Lung (tissue), 12 donors: ENCODE results near the gene FHAD1. TPM values are rescaled to one million over a fixed set of nuclear protein-coding genes. Genes with fewer than 3 reads are reported as not detected.

ENCODE experiments used
- ATAC-seq: fragments of 200-7000 bp; cut with Tn5 transposase; one replicate; pipeline ENCODE4 v1.9.1; 2020; ENCODE audit warnings: moderate number of reproducible peaks; ENCODE audit not compliant: insufficient read depth, low FRiP score
- DNase-seq, 3 donors: peaks; one replicate each; pipeline ENCODE4 v3.0.0-alpha.2; 2013 to 2017
- H3K27ac ChIP-seq, 2 donors: one replicate each; pipeline ENCODE4 v1.5.1; 2013; ENCODE audit warnings: mild to moderate bottlenecking in 2 of 2, moderate library complexity in 2 of 2, control low read depth in 1 of 2, inconsistent platforms in 1 of 2, low read depth in 1 of 2, low read length in 1 of 2
- H3K27me3 ChIP-seq, 3 donors: one replicate each; pipeline ENCODE4 v1.5.1; 2013; ENCODE audit warnings: low read length in 2 of 3; ENCODE audit not compliant: control insufficient read depth in 3 of 3, insufficient read depth in 3 of 3
- H3K36me3 ChIP-seq, 4 donors: one replicate each; pipeline ENCODE4 v1.5.1; 2013; ENCODE audit warnings: low read length in 4 of 4, mild to moderate bottlenecking in 1 of 4, moderate library complexity in 1 of 4; ENCODE audit not compliant: control insufficient read depth in 4 of 4, insufficient read depth in 4 of 4
- H3K4me1 ChIP-seq, 5 donors: one replicate each; pipeline ENCODE4 v1.5.1; 2013; ENCODE audit warnings: low read length in 5 of 5, mild to moderate bottlenecking in 2 of 5, moderate library complexity in 1 of 5; ENCODE audit not compliant: control insufficient read depth in 5 of 5, insufficient read depth in 5 of 5
- H3K4me3 ChIP-seq: one replicate; pipeline ENCODE4 v1.5.1; 2013; ENCODE audit warnings: mild to moderate bottlenecking, control low read depth, moderate library complexity
- H3K9ac ChIP-seq, 2 donors: one replicate each; pipeline ENCODE4 v1.5.1; 2013; ENCODE audit warnings: low read length in 2 of 2, control low read depth in 1 of 2; ENCODE audit not compliant: insufficient read depth in 1 of 2
- H3K9me3 ChIP-seq, 4 donors: one replicate each; pipeline ENCODE4 v1.5.1; 2013; ENCODE audit warnings: low read length in 3 of 4, mild to moderate bottlenecking in 1 of 4, moderate library complexity in 1 of 4; ENCODE audit not compliant: control insufficient read depth in 4 of 4, insufficient read depth in 3 of 4
- WGBS, 2 donors: extraction: QIAGEN DNeasy Blood & Tissue Kit; methylation state at CpG; one replicate each; pipeline ENCODE4 v1.1.7; 2013; 5-methylcytosine and 5-hydroxymethylcytosine counted together
- polyA plus RNA-seq, 2 donors: library from polyadenylated mRNA; stranded (reverse); fragments of 200-250 nt; gene quantifications; one replicate each; pipeline ENCODE4 v1.2.1, GENCODE V29; 2013
- total RNA-seq, 2 donors: library from RNA; depleted of rRNA in 1 of 2; stranded (reverse); fragments of >200 nt in 1 of 2; gene quantifications; one replicate each; pipeline ENCODE4 v1.2.1, GENCODE V29; 2014 to 2021
- TF ChIP-seq, protein P1 (sequence below): IDR thresholded peaks from 2 replicates; pipeline ENCODE4 v1.5.1; 2012; ENCODE audit warnings: mild to moderate bottlenecking; ENCODE audit errors: control extremely low read depth, extremely low read depth
- donor health status: control.
- donor health status: control.
- donor health status: Bipolar disorder and iron deficiency.
- donor health status: healthy.
- donor health status: DM: yes; HTN: yes; CAD: no.

Gene FHAD1
- total and polyA plus RNA-seq, 4 donors, result 4.4 to 25.9 (median 9.2) TPM

DNA sequence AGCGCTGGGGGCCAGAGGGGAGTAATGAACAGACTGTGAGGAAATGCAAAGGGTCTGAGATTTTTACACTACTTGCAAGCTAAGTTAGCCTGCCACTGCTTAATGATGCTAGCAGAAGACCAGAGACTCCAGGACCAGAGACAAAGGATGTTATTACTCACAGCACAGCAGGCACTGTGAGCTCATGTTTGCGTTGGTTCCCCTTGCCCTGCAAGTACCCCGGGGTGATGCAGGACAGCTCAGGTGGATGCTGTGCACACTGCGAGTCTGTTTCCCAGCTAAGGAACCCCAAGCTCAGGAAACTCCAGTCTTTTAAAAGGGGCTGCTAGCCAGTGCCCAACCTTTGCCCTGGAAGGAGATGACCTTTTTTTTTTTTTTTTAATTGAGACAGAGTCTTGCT, 1.2 kb downstream of the FHAD1 start:
- 91 to 92% methylated on average over 4 of the region's 4 CpGs for WGBS, 2 donors
- Histone ChIP-seq H3K27ac (no peak overlapping the region), H3K4me1 (peaks cover 0 to 28% (median 6%) of the 10 kb centered on the region in 5 donors)

GRCh38 chr1:15249081-15249480, 2.1 kb downstream of the FHAD1 start:
- H3K27me3 ChIP-seq, result peaks cover 0 to 2% (median 0%) of the 10 kb centered on the region in 3 donors
- no peak overlapping the region for H3K4me3 ChIP-seq
- TF ChIP-seq, protein P1, sequence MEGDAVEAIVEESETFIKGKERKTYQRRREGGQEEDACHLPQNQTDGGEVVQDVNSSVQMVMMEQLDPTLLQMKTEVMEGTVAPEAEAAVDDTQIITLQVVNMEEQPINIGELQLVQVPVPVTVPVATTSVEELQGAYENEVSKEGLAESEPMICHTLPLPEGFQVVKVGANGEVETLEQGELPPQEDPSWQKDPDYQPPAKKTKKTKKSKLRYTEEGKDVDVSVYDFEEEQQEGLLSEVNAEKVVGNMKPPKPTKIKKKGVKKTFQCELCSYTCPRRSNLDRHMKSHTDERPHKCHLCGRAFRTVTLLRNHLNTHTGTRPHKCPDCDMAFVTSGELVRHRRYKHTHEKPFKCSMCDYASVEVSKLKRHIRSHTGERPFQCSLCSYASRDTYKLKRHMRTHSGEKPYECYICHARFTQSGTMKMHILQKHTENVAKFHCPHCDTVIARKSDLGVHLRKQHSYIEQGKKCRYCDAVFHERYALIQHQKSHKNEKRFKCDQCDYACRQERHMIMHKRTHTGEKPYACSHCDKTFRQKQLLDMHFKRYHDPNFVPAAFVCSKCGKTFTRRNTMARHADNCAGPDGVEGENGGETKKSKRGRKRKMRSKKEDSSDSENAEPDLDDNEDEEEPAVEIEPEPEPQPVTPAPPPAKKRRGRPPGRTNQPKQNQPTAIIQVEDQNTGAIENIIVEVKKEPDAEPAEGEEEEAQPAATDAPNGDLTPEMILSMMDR, result no peak
- peaks cover 0 to 19% (median 6%) of the 10 kb centered on the region in 5 donors for H3K4me1 ChIP-seq
- DNase-seq (no peak), ATAC-seq (no peak)
- H3K27ac ChIP-seq, result no peak overlapping the region
- WGBS, 2 donors, result 16 to 32% methylated on average over 5 of the region's 5 CpGs
- no peaks in the 10 kb centered on the region for H3K9me3 ChIP-seq
- peak overlapping the region in 1 of 2 donors; percentile 9 for H3K9ac ChIP-seq
- H3K36me3 ChIP-seq, result no peaks in the 10 kb centered on the region

More for the DNA sequence above, 1.2 kb downstream of the FHAD1 start:
- TF ChIP-seq, protein P1, result no peak
- Histone ChIP-seq H3K9ac (no peak overlapping the region), H3K9me3 (no peaks in the 10 kb centered on the region), H3K4me3 (no peak overlapping the region), H3K36me3 (no peaks in the 10 kb centered on the region), H3K27me3 (peaks cover 0 to 2% (median 0%) of the 10 kb centered on the region in 3 donors)
- no peak for ATAC-seq
- no peak for DNase-seq

GRCh38 chr1:15251857-15252835, 5.1 kb downstream of the FHAD1 start:
- Histone ChIP-seq H3K4me3 (no peak overlapping the region), H3K9ac (no peak overlapping the region), H3K36me3 (no peaks in the 10 kb centered on the region), H3K9me3 (no peaks in the 10 kb centered on the region), H3K4me1 (peaks cover 0 to 6% (median 4%) of the 10 kb centered on the region in 5 donors), H3K27me3 (peaks cover 0 to 2% (median 0%) of the 10 kb centered on the region in 3 donors), H3K27ac (no peak overlapping the region)
- 86% methylated on average over 14 of the region's 14 CpGs for WGBS, 2 donors
- ATAC-seq, result no peak
- no peak for DNase-seq
- TF ChIP-seq, protein P1, result no peak
